Mesodermal cell (in vitro differentiated cells): Measurements from ENCODE around the gene HARS1.
A peak's percentile ranks its signal among the peaks of the same experiment; 100 is the strongest.
"Not testable (repeated sequence)": the region's sequence is repeated elsewhere in the genome, so short reads cannot be mapped to it uniquely, and the experiment has no call there.

Experiments
- H3K27ac ChIP-seq: 2 replicates; pipeline ENCODE4 v1.7.0; 2013; ENCODE audit warnings: mild to moderate bottlenecking, low read depth, low read length, moderate library complexity; ENCODE audit not compliant: severe bottlenecking
- H3K36me3 ChIP-seq: 2 replicates; pipeline ENCODE4 v1.7.1; 2013; ENCODE audit warnings: mild to moderate bottlenecking, low read length, moderate library complexity; ENCODE audit not compliant: control insufficient read depth, insufficient read depth
- H3K4me1 ChIP-seq: one replicate; pipeline ENCODE4 v1.7.1; 2013; ENCODE audit warnings: mild to moderate bottlenecking, low read length; ENCODE audit not compliant: insufficient read depth, control insufficient read depth, poor library complexity, severe bottlenecking
- H3K4me3 ChIP-seq: 2 replicates; pipeline ENCODE4 v1.7.0; 2013; ENCODE audit warnings: low read length, control low read depth, mild to moderate bottlenecking; ENCODE audit not compliant: insufficient read depth, poor library complexity, severe bottlenecking; ENCODE audit errors: extremely low read depth
- H3K9me3 ChIP-seq: 2 replicates; pipeline ENCODE4 v1.7.1; 2013; ENCODE audit warnings: mild to moderate bottlenecking, low read length, moderate library complexity; ENCODE audit not compliant: control insufficient read depth
- WGBS, 2 experiments: methylation state at CpG; one replicate each; pipeline ENCODE4 v1.1.5; 2013; ENCODE audit warnings: missing lambda C conversion rate in 2 of 2; ENCODE audit not compliant: insufficient coverage in 2 of 2; 5-methylcytosine and 5-hydroxymethylcytosine counted together

The HARS1 gene

GRCh38 chr5:140711794-140712193 is 20.6 kb upstream of the HARS1 start:
- no CpG with 5 or more reads among the region's 1 CpG for WGBS, 2 experiments
- H3K36me3 ChIP-seq: peaks cover 15% of the 10 kb centered on the region
- peak overlapping the region; percentile 54 for H3K4me3 ChIP-seq
- H3K4me1 ChIP-seq: no peaks in the 10 kb centered on the region
- no peaks in the 10 kb centered on the region for H3K9me3 ChIP-seq
- no peak overlapping the region for H3K27ac ChIP-seq

DNA sequence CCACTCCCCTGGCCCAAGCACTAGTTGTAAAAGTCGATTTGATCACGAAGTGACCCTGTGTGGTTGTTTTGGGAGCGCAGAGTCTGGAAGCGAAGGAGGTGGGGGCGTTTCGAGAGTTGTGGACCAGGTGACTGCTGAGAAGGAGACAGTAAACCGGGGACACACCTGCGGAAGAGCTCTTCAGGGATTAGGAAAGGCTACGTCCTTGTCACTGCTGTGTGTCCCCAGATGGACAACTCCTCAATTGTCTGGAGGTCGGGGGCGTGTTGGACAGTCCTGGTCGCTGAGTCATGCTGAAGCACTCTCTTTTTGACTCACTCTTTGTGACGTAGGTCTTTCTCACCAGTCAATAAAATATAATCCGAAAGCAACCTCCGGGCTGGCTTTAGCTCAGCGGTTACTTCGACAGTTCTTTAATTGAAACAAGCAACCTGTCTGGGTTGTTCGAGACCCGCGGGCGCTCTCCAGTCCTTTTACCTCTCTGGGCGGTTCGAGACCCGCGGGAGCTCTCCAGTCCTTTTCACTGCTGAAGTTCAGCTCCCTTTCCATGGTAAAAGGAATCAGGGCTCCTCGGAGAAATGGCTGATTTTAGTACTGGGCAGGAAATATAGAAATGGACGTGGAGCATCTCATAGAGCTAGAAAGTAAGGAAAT is 19.9 kb upstream of the HARS1 start:
- peak overlapping the region; percentile 54 for H3K4me3 ChIP-seq
- H3K9me3 ChIP-seq: no peaks in the 10 kb centered on the region
- H3K27ac ChIP-seq: peak overlapping the region; percentile 95
- 4% methylated on average over 25 of the region's 27 CpGs for WGBS, 2 experiments
- H3K4me1 ChIP-seq: no peaks in the 10 kb centered on the region
- peaks cover 21% of the 10 kb centered on the region for H3K36me3 ChIP-seq

DNA sequence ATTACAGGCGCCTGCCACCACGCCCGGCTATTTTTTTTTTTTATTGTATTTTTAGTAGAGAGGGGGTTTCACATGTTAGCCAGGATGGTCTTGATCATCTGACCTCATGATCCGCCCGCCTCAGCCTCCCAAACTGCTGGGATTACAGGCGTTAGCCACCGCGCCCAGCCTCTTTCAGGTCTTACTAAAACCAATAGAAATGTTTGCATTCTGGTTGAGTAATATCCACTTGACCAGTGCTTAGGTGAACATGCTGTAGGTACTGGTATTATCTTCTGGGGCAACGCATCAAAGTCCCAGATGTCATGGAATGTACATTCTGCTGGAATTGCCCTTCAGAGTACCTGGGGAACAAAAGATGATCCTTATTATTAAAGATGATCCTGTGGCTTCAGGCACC is 17.6 kb upstream of the HARS1 start:
- H3K27ac ChIP-seq, H3K4me3 ChIP-seq, H3K9me3 ChIP-seq, H3K4me1 ChIP-seq: not testable (repeated sequence)
- WGBS, 2 experiments: 89 to 100% methylated on average over 2 to 4 of the region's 9 CpGs
- peaks cover 40% of the 10 kb centered on the region for H3K36me3 ChIP-seq

DNA sequence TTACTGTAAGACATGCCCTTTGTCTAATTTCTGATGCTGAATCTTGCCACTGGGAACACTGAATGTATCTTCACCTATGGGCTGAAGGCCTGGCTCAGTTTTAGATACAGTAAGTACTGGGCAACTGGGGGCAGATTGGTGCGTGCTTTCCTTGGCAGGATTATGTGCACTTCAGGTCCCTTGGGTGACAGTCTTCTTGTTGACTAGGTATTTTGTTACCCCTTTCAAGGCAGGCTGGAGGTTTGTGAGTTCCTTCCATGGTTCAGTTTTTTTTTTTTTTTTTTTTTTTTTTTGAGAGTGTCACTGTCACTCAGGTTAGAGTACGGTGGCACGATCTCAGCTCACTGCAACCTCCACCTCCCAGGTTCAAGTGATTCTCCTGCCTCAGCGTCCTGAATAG is 16.6 kb upstream of the HARS1 start:
- Histone ChIP-seq H3K4me3 (no peak overlapping the region), H3K27ac (no peak overlapping the region), H3K36me3 (peaks cover 50% of the 10 kb centered on the region), H3K9me3 (no peaks in the 10 kb centered on the region), H3K4me1 (no peaks in the 10 kb centered on the region)
- 80 to 91% methylated on average over 1 of the region's 4 CpGs for WGBS, 2 experiments

DNA sequence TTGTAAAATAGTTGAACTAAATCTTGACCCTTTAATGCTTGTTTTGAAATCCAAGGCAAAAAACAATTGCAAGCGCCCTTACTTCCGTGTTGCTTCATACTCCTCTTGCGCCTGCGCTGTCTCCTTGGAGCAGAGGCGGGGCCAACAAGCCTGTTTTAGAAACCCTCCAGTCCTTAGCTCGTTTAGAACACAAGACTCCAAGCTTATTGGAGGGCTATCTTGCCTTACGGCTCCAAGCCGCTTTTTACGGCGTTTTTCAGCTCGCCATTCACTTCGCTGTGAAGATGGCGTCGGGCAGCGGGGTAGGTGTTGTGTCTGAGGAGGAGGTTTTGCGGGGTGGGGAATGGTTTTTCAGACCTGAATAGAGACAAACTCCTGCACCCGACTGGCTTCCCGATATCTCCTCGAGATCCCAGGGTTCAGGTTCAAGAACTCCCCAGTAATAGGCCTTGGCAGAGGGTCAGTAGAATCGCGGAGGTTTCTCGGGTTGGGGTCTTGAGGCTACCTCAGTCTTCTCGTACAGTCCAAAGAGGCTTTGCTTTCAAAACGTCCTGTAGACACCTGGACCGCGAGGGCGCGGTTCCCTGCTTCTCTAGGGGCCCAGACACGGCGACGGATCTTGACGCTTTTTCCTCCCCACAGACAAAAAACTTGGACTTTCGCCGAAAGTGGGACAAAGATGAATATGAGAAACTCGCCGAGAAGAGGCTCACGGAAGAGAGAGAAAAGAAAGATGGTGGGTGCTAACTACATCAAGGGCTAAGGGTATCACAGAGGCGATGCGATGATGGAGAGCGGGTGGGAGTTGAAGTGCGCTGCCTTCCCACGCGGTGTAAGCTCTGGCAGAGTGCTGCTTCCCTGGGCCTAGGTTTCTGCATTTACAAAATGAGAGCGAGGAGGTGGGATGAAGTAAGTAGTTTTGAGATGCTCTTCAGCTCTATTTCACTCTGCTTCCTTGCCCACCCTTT is 9.3 kb upstream of the HARS1 start, which contains the start of gene ZMAT2:
Gene ZMAT2, plus strand, starts transcription at position 271 of the 968 bp plus-strand sequence. Its CDS starts 14 bp downstream, at position 285.
- 3 to 6% methylated on average over 21 to 28 of the region's 44 CpGs for WGBS, 2 experiments
- Histone ChIP-seq H3K4me1 (no peaks in the 10 kb centered on the region), H3K4me3 (peak within 1 kb of the TSS; percentile 91), H3K27ac (peak within 1 kb of the TSS; percentile 59), H3K36me3 (peaks cover 89% of the 10 kb centered on the region), H3K9me3 (no peaks in the 10 kb centered on the region)

DNA sequence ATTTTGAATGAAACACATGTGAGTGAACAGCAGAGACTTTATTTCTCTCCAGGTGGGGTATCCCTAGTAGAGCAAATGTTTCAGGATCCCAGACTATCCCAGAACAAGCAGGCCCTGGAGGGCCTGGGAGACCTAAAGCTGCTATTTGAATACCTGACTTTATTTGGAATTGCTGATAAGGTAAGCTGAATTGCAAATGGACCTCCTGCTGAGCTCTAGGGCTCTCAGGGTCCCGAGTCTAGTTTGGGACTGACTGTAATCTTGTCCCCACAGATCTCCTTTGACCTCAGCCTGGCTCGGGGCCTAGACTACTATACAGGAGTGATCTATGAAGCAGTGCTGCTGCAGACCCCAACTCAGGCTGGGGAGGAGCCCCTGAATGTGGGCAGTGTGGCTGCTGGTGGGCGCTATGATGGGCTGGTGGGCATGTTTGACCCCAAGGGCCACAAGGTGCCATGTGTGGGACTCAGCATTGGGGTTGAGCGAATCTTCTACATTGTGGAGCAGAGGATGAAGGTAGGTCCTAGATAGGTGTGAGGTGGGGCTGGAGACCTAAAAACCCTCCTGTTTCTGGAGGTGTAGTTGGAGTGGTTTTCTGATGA is 5.8 kb upstream of the HARS1 start:
- Histone ChIP-seq H3K4me3 (no peak overlapping the region), H3K36me3 (peaks cover 80% of the 10 kb centered on the region), H3K4me1 (no peaks in the 10 kb centered on the region), H3K27ac (no peak overlapping the region), H3K9me3 (no peaks in the 10 kb centered on the region)
- WGBS, 2 experiments: 86 to 94% methylated on average over 4 of the region's 4 CpGs

- Histone ChIP-seq H3K27ac (no peak overlapping the region), H3K36me3 (peaks cover 71% of the 10 kb centered on the region), H3K9me3 (no peaks in the 10 kb centered on the region), H3K4me3 (no peak overlapping the region), H3K4me1 (peaks cover 2% of the 10 kb centered on the region)
- 92 to 96% methylated on average over 1 to 5 of the region's 5 CpGs for WGBS, 2 experiments
Observed at GRCh38 chr5:140694276-140694675, 3.1 kb upstream of the HARS1 start.

- WGBS, 2 experiments: 65 to 71% methylated on average over 6 to 8 of the region's 8 CpGs
- Histone ChIP-seq H3K27ac (peak overlapping the region; percentile 83), H3K36me3 (peaks cover 57% of the 10 kb centered on the region), H3K4me1 (peaks cover 2% of the 10 kb centered on the region), H3K9me3 (no peaks in the 10 kb centered on the region), H3K4me3 (peak overlapping the region; percentile 80)
Observed at GRCh38 chr5:140690376-140690932, 716 bp downstream of the HARS1 start.

GRCh38 chr5:140678993-140679392 is 12.2 kb downstream of the HARS1 start:
- H3K4me3 ChIP-seq: no peak overlapping the region
- H3K27ac ChIP-seq: no peak overlapping the region
- 90% methylated on average over 4 of the region's 7 CpGs; no CpG with 5 or more reads in 1 of the 2 experiments for WGBS, 2 experiments
- peaks cover 94% of the 10 kb centered on the region for H3K36me3 ChIP-seq
- H3K4me1 ChIP-seq: no peaks in the 10 kb centered on the region
- no peaks in the 10 kb centered on the region for H3K9me3 ChIP-seq

GRCh38 chr5:140677947-140678346 is 13.2 kb downstream of the HARS1 start:
- no peak overlapping the region for H3K27ac ChIP-seq
- H3K4me1 ChIP-seq: no peaks in the 10 kb centered on the region
- H3K9me3 ChIP-seq: no peaks in the 10 kb centered on the region
- peaks cover 94% of the 10 kb centered on the region for H3K36me3 ChIP-seq
- no peak overlapping the region for H3K4me3 ChIP-seq
- WGBS, 2 experiments: 94 to 97% methylated on average over 3 of the region's 3 CpGs
